Trophoblast cell (in vitro differentiated cells and primary cell): ENCODE data around the gene ITPR1.

Experiments used
- DNase-seq, 2 donors: peaks; one replicate each; pipeline ENCODE4 v3.0.0-alpha.2; 2016
- H2AFZ ChIP-seq: 2 replicates; pipeline ENCODE4 v1.6.1; 2013; ENCODE audit warnings: low read length, moderate library complexity, mild to moderate bottlenecking; ENCODE audit not compliant: insufficient read depth, poor library complexity
- H2AK5ac ChIP-seq: 2 replicates; pipeline ENCODE4 v1.6.1; 2013; ENCODE audit warnings: mild to moderate bottlenecking, low read length
- H2BK120ac ChIP-seq: 2 replicates; pipeline ENCODE4 v1.6.1; 2013; ENCODE audit warnings: low read length, mild to moderate bottlenecking, moderate library complexity; ENCODE audit not compliant: insufficient read depth, poor library complexity
- H2BK12ac ChIP-seq: 2 replicates; pipeline ENCODE4 v1.6.1; 2013; ENCODE audit warnings: mild to moderate bottlenecking, low read length, moderate library complexity
- H2BK5ac ChIP-seq: 2 replicates; pipeline ENCODE4 v1.6.1; 2013; ENCODE audit warnings: low read length, low read depth, moderate library complexity, mild to moderate bottlenecking; ENCODE audit not compliant: poor library complexity
- H3K14ac ChIP-seq: 2 replicates; pipeline ENCODE4 v1.6.1; 2013; ENCODE audit warnings: mild to moderate bottlenecking, low read length
- H3K18ac ChIP-seq: 2 replicates; pipeline ENCODE4 v1.6.1; 2013; ENCODE audit warnings: mild to moderate bottlenecking, low read length
- H3K23ac ChIP-seq: 2 replicates; pipeline ENCODE4 v1.6.1; 2013; ENCODE audit warnings: low read length
- H3K27ac ChIP-seq: 2 replicates; pipeline ENCODE4 v1.5.1; 2013; ENCODE audit warnings: low read depth, mild to moderate bottlenecking, inconsistent platforms, low read length, moderate library complexity
- H3K27me3 ChIP-seq: 2 replicates; pipeline ENCODE4 v1.6.1; 2013; ENCODE audit warnings: inconsistent platforms, mild to moderate bottlenecking, low read length, moderate library complexity; ENCODE audit not compliant: insufficient read depth
- H3K36me3 ChIP-seq, 2 experiments: 1 replicate in 1 of 2; 2 replicates in 1 of 2; pipeline ENCODE4 v1.6.1; 2013; ENCODE audit warnings: low read length in 2 of 2, mild to moderate bottlenecking in 2 of 2, moderate library complexity in 1 of 2; ENCODE audit not compliant: insufficient read depth in 2 of 2, control insufficient read depth in 1 of 2
- H3K4ac ChIP-seq: 2 replicates; pipeline ENCODE4 v1.6.1; 2013; ENCODE audit warnings: low read depth, mild to moderate bottlenecking, low read length, moderate library complexity
- H3K4me1 ChIP-seq, 2 experiments: 1 replicate in 1 of 2; 2 replicates in 1 of 2; pipeline ENCODE4 v1.6.1; 2013; ENCODE audit warnings: low read length in 2 of 2, mild to moderate bottlenecking in 2 of 2, moderate library complexity in 1 of 2; ENCODE audit not compliant: insufficient read depth in 2 of 2, control insufficient read depth in 1 of 2
- H3K4me2 ChIP-seq: 2 replicates; pipeline ENCODE4 v1.6.1; 2013; ENCODE audit warnings: inconsistent platforms, mild to moderate bottlenecking, low read length, moderate library complexity
- H3K4me3 ChIP-seq: 2 replicates; pipeline ENCODE4 v1.5.1; 2013; ENCODE audit warnings: mild to moderate bottlenecking, low read depth, low read length, inconsistent platforms
- H3K79me1 ChIP-seq: one replicate; pipeline ENCODE4 v1.6.1; 2013; ENCODE audit warnings: low read length
- H3K79me2 ChIP-seq: 2 replicates; pipeline ENCODE4 v1.6.1; 2013; ENCODE audit warnings: low read length, mild to moderate bottlenecking; ENCODE audit not compliant: control insufficient read depth, insufficient read depth, poor library complexity
- H3K9ac ChIP-seq: 2 replicates; pipeline ENCODE4 v1.6.1; 2013; ENCODE audit warnings: mild to moderate bottlenecking, low read length
- H3K9me3 ChIP-seq: 2 replicates; pipeline ENCODE4 v1.6.1; 2013; ENCODE audit warnings: low read depth, mild to moderate bottlenecking, control low read depth, inconsistent platforms, low read length; ENCODE audit not compliant: insufficient read depth
- H4K12ac ChIP-seq: 2 replicates; pipeline ENCODE4 v1.6.1; 2013; ENCODE audit warnings: low read depth, mild to moderate bottlenecking, low read length, moderate library complexity
- H4K8ac ChIP-seq: 2 replicates; pipeline ENCODE4 v1.6.1; 2013; ENCODE audit warnings: low read depth, mild to moderate bottlenecking, low read length, moderate library complexity
- H4K91ac ChIP-seq: one replicate; pipeline ENCODE4 v1.6.1; 2013; ENCODE audit warnings: low read depth, mild to moderate bottlenecking, low read length, moderate library complexity
- WGBS: extraction: QIAGEN DNeasy Blood & Tissue Kit; methylation state at CpG from one replicate; pipeline ENCODE4 v1.1.7; 2013; ENCODE audit warnings: missing lambda C conversion rate; ENCODE audit not compliant: insufficient read length, insufficient coverage; ENCODE audit errors: extremely low coverage; 5-methylcytosine and 5-hydroxymethylcytosine counted together

ITPR1 gene

DNA sequence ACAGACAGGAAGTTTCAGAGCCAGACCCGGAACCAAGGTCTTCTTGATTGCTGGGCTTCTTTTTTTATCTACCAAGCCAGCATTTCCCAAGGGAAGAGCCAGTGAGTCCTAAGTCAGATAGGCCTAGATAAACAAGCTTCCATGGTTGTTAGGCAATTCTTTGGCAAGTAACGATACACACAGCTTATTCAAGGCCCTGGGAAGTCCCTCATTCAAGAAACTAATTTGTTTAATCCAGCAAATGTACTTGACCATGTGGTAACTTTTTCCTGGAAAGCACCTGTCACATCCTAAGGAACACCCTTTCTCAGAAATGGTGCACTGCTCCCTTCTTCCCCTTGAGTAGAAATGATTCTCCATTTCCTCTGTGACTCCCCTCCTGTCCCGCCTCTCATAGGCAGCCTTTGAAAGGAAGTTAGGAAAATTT, 209.9 kb downstream of the ITPR1 start:
- no peak overlapping the region for H3K4me2 ChIP-seq
- no peak overlapping the region for H4K91ac ChIP-seq
- no peak overlapping the region for H4K12ac ChIP-seq
- no peak for DNase-seq
- H3K27ac ChIP-seq: peak overlapping the region; percentile 7
- H3K79me2 ChIP-seq: no peaks in the 10 kb centered on the region
- H2AK5ac ChIP-seq: no peak overlapping the region
- no peak overlapping the region for H2AFZ ChIP-seq
- H3K9me3 ChIP-seq: no peaks in the 10 kb centered on the region
- no peak overlapping the region for H4K8ac ChIP-seq
- no CpG with 5 or more reads among the region's 3 CpGs for WGBS
- H3K79me1 ChIP-seq: peaks cover 6% of the 10 kb centered on the region
- no peak overlapping the region for H3K14ac ChIP-seq
- H3K4ac ChIP-seq: no peak overlapping the region
- H3K18ac ChIP-seq: no peak overlapping the region
- peaks cover 7 to 14% of the 10 kb centered on the region in 2 experiments for H3K4me1 ChIP-seq
- no peak overlapping the region for H2BK12ac ChIP-seq
- no peak overlapping the region for H3K23ac ChIP-seq
- H3K9ac ChIP-seq: no peak overlapping the region
- H2BK5ac ChIP-seq: no peak overlapping the region
- no peaks in the 10 kb centered on the region for H3K36me3 ChIP-seq
- no peaks in the 10 kb centered on the region for H3K27me3 ChIP-seq
- no peak overlapping the region for H3K4me3 ChIP-seq
- H2BK120ac ChIP-seq: no peak overlapping the region

DNA sequence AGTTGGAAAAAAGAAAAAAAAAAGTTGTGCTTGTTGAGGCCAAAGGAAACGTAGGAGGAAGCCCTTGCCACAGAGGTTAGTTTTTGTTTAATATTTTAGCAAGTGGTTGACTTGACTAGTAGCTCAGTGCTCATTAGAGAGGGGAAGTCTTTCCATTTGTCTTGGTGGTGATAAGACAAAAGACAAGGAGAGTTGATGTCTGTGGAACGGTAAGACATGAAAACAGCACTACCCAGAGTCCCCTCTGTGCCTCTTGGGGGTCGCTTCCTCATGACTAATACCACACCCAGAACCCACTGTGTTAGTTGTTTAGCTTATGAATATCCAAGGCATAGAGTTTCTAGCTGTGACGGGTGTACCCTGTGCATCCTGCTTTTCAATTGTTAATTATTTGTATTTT, 211.4 kb downstream of the ITPR1 start:
- H3K36me3 ChIP-seq: no peaks in the 10 kb centered on the region
- no peak overlapping the region for H3K27ac ChIP-seq
- no peak for DNase-seq
- peaks cover 7 to 17% of the 10 kb centered on the region in 2 experiments for H3K4me1 ChIP-seq
- H3K9me3 ChIP-seq: no peaks in the 10 kb centered on the region
- H4K91ac ChIP-seq: no peak overlapping the region
- no peaks in the 10 kb centered on the region for H3K79me2 ChIP-seq
- H2AFZ ChIP-seq: no peak overlapping the region
- no peak overlapping the region for H3K4me2 ChIP-seq
- H2BK120ac ChIP-seq: no peak overlapping the region
- H4K8ac ChIP-seq: no peak overlapping the region
- H4K12ac ChIP-seq: no peak overlapping the region
- no peak overlapping the region for H3K18ac ChIP-seq
- no peak overlapping the region for H3K4ac ChIP-seq
- no peak overlapping the region for H3K23ac ChIP-seq
- peaks cover 6% of the 10 kb centered on the region for H3K79me1 ChIP-seq
- no peak overlapping the region for H2BK12ac ChIP-seq
- no peak overlapping the region for H2BK5ac ChIP-seq
- no peak overlapping the region for H3K9ac ChIP-seq
- H3K27me3 ChIP-seq: no peaks in the 10 kb centered on the region
- H3K14ac ChIP-seq: no peak overlapping the region
- WGBS: no CpG with 5 or more reads among the region's 4 CpGs
- H3K4me3 ChIP-seq: no peak overlapping the region
- H2AK5ac ChIP-seq: no peak overlapping the region

DNA sequence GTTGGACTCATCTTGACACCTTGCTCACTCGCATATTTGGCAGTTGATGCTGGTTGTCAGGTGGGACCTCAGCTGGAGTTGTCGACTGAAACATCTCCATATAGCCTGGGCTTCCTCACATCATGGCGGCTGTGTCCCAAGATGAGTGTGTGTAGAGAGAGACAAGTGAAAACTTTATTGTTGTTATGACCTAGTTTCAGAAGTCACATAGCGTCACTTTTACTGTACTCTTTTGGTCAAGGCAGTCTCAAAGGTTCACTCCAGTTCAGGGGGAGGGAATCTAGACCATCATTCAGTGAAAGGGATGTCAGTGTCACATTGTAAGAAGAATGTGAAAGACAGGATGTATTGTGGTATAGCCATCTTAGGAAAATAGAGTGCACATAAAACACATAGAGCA, 214.2 kb downstream of the ITPR1 start:
- H2BK5ac ChIP-seq: no peak overlapping the region
- peaks cover 20% of the 10 kb centered on the region for H3K79me1 ChIP-seq
- no peaks in the 10 kb centered on the region for H3K9me3 ChIP-seq
- H3K27me3 ChIP-seq: no peaks in the 10 kb centered on the region
- WGBS: no CpG with 5 or more reads among the region's 4 CpGs
- no peaks in the 10 kb centered on the region for H3K36me3 ChIP-seq
- H3K79me2 ChIP-seq: no peaks in the 10 kb centered on the region
- H3K18ac ChIP-seq: no peak overlapping the region
- no peak overlapping the region for H2AK5ac ChIP-seq
- H3K14ac ChIP-seq: no peak overlapping the region
- H3K4me3 ChIP-seq: no peak overlapping the region
- no peak overlapping the region for H2BK12ac ChIP-seq
- H3K9ac ChIP-seq: no peak overlapping the region
- DNase-seq: no peak
- no peak overlapping the region for H3K4ac ChIP-seq
- no peak overlapping the region for H3K4me2 ChIP-seq
- peaks cover 13 to 24% of the 10 kb centered on the region in 2 experiments for H3K4me1 ChIP-seq
- H3K27ac ChIP-seq: no peak overlapping the region
- no peak overlapping the region for H2AFZ ChIP-seq
- H4K12ac ChIP-seq: no peak overlapping the region
- no peak overlapping the region for H2BK120ac ChIP-seq
- H3K23ac ChIP-seq: no peak overlapping the region
- H4K8ac ChIP-seq: no peak overlapping the region
- H4K91ac ChIP-seq: no peak overlapping the region

DNA sequence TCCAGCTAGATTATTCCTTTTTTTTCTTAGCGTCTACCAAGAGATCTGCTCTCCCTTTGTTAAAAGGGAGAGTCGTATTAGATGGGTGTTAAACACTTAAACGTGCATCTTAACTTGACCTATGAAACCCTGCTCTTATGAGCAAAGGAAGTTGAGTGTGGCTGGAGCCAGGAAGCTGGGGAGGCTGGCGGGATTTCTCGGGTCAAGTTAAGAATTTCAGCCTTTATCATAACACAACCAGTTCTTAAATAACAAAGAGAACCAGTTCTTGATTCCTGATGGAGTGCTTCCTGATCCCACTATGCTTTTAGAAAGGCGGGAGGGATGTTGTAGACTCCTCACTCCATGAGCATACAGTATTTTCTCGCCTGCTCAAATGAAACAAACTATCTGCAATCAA, 215.1 kb downstream of the ITPR1 start:
- H3K79me2 ChIP-seq: no peaks in the 10 kb centered on the region

More for the DNA sequence above, 215.1 kb downstream of the ITPR1 start:
- no peak overlapping the region for H2AFZ ChIP-seq
- no peaks in the 10 kb centered on the region for H3K36me3 ChIP-seq
- H3K4me2 ChIP-seq: no peak overlapping the region
- no peak overlapping the region for H2BK120ac ChIP-seq
- no peak overlapping the region for H4K91ac ChIP-seq
- H2AK5ac ChIP-seq: no peak overlapping the region
- no peak overlapping the region for H3K27ac ChIP-seq
- H3K18ac ChIP-seq: no peak overlapping the region
- no peak overlapping the region for H3K9ac ChIP-seq
- no peaks in the 10 kb centered on the region for H3K9me3 ChIP-seq
- DNase-seq: no peak
- H3K4ac ChIP-seq: no peak overlapping the region
- H3K4me1 ChIP-seq: peaks cover 13 to 15% of the 10 kb centered on the region in 2 experiments
- no peak overlapping the region for H3K23ac ChIP-seq
- H2BK12ac ChIP-seq: no peak overlapping the region
- no peak overlapping the region for H3K14ac ChIP-seq
- H2BK5ac ChIP-seq: no peak overlapping the region
- H4K8ac ChIP-seq: no peak overlapping the region
- H4K12ac ChIP-seq: no peak overlapping the region
- no CpG with 5 or more reads among the region's 7 CpGs for WGBS
- H3K27me3 ChIP-seq: no peaks in the 10 kb centered on the region
- H3K79me1 ChIP-seq: peaks cover 21% of the 10 kb centered on the region
- no peak overlapping the region for H3K4me3 ChIP-seq
